Activated CD4-positive, alpha-beta T cell treated with anti-CD3 and anti-CD28 coated beads for 48 hours (primary cell): Measurements from ENCODE around the gene DPH1.
"Not testable (repeated sequence)": the region's sequence is repeated elsewhere in the genome, so short reads cannot be mapped to it uniquely, and the experiment has no call there.

Experiments used
- DNase-seq: peaks from one replicate; pipeline ENCODE4 v3.0.0-alpha.2; 2020

DPH1 gene

DNA sequence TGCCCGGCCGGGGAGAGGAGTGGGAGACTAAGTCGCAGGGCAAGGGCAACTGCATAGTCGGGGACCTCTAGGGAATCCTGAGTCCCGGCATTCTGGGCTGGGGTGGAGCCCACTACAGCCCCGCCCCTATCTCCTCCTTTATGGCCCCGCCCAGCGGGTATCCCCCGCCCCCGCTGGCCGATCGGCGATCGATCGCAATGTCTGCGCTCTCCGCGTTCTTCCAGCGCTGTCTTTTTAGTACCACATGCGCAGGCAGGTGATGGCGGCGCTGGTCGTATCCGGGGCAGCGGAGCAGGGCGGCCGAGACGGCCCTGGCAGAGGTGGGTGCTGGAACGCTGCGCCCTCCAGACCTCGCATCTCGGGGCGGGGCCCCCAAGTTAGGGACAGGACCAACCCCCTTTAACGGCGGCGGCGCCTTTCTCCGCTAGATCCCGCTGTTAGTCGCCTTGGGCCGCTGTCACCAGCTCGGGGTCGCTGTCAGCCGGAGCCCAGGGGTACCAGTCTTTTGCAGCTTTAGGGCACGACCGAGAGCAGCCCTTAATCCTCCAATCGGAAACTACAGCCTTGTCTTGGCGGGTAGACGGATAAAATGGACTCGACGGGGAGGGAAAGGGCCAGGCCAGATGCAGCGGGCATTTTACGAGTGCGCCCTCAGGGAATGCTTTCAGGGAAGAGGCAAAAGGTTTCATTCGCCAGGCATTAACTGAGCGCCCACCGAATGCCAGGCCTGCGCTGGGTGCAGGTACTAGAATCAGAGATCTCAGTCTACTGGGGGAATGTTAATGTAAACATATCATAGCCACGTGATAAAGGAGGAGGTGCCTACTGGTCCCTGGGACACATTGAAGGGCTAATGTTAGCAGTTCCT is at the start of gene DPH1:
TSS of gene DPH1 (plus strand) at position 243 of the 868 bp plus-strand sequence. CDS start at position 260, 17 bp downstream.
- DNase-seq = peak; percentile 93

DNA sequence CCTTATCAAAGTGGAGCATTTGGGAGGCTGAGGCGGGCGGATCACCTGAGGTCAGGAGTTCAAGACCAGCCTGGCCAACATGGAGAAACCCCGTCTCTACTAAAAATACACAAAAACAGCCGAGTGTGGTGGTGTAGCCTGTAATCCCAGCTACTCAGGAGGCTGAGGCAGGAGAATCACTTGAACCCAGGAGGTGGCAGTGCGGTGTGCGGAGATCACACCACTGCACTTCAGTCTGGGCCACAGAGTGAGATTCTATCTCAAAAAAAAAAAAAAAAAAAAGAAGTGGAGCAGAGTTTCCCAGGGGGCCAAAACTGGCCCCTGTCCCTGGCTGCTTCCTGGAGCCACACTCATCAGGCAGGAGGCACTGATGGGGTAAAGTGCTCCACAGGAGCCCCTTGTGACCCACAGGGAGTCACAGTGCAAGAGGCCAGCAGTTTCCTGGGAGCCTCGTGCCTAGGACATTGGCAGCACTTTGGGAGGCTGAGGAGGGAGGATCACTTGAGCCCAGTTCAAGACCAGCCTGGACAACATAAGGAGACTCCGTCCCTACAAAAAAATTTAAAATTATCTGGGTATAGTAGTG is 49.2 kb upstream of the DPH1 start:
- no peak for DNase-seq

DNA sequence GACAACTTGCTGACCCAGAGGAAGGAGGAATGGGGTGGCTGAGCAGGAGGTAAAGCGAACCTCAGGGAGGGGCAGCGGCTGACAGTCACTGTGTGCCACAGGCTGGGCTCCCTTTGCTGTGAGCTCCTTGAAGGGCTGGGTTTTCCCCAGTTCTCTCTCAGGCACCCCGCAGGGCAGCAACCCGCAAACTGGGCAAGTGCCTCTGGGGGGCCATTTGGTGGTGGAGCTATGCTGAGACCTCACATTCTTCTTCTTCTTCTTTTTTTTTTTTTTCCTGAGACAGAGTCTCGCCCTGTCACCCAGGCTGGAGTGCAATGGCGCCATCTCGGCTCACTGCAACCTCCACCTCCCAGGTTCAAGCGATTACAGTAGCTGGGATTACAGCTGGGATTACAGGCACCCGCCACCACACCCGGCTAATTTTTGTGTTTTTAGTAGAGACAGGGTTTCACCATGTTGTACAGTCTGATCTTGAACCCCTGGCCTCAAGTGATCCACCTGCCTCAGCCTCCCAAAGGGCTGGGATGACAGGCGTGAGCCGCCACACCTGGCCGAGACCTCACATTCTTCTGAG is 47.1 kb upstream of the DPH1 start:
- DNase-seq = not testable (repeated sequence)

DNA sequence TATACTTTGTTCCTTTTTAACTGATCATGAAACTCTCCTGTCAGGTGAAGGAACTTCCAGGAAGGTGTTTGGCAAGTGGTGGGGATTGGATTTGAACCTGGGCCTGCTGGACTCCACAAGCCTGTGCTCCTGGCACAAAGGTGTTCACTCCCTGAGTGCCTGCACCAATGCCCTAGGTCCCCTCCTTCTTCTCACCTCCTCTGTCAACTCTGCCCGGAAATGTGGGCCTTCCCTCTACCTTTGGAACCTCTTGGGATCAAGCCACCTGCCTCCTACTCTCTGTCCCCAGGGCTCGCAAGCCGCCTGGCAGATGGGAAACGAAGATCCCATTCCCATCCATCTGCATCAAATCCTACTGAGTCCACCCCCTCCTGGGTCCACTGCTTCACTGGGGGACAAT is 44.9 kb upstream of the DPH1 start:
- DNase-seq = no peak

DNA sequence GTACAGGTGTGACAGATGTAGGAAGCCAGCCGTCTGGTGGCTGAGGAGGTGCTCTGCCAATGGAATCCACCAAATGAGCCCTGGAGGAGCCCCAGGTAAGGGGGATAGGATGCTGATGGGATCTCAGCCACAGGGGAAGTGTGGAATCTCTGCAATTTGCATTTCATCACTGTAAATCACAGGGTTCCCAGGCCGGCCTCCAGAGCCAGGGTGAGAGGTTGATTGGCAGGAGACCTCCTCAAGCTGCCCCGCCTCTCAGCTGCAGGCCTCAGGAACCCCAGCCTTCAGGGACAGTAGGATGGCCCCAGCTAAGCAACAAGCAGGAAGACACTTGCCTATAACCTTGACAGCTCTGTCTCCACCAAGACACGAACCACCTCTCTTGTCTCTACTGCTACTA is 44.3 kb upstream of the DPH1 start:
- no peak for DNase-seq

DNA sequence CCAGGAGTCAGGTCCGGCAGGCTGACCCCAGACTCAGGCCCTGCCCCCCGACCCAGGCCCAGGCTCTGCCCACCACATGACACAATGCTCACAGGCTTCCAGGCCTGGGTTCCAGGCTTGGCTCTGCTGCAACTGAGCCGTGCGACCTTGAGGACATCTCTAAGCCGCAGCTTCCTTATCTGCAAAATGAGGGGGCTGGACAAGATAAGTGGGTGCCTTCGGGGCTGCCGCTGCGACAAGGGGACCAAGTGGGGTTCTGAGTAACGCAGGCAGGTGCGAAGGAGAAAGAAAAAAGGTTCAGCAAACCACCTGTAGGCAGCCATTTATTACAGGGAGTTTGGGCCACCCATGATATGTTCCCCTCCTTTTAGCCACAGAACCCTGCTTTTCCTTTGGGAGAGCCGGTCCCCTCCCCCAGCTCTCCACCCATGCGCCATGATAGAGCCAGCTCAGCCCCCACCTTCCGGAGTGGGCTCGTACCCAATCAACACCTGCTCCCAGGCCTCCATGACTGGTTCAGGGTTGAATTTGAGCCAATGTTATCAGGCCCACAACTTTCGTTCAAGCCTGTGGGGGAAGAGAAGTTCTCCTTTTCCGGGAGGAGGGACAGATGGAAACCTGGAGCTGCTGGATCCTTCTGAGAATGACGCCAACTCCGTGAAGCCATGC is 43.0 kb upstream of the DPH1 start:
- DNase-seq = no peak

DNA sequence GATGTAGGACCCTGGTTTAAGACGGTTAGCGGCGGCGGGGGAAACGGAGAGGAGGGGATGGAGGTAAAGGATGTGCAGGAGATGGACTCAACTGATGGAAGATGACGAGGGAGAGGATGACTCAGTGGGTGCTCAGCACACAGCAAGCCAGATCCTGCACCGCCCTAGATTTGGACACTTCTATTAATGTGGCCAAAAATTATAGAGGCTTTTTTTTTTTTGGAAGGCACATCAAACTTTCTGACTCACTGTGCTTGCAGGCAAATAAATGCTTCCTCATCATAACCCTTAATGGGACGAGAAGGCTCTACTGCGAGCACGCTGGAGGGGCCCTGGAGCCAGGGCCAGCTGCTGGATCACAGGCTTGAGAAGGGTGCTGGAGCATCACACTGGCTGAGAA is 40.8 kb upstream of the DPH1 start:
- DNase-seq = no peak

DNA sequence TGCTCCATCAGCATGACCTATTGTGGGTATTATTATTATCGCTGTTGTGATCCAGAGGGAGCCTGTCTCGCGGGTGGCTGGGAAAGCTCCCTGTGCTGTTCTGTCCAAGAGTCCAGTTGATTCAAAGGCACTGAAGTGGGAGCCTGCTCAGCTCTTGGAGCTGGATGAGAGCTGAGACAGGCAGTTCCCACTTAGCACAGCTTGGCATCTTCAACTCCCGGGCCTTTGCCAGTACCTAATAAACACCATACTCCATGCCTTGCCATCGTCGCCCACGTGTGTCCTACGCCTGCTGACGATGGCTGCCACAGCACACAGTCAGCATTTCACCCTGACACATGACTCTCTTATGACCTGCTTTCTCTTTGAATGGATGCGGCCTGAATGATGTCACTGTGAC is 37.4 kb upstream of the DPH1 start:
- no peak for DNase-seq

DNA sequence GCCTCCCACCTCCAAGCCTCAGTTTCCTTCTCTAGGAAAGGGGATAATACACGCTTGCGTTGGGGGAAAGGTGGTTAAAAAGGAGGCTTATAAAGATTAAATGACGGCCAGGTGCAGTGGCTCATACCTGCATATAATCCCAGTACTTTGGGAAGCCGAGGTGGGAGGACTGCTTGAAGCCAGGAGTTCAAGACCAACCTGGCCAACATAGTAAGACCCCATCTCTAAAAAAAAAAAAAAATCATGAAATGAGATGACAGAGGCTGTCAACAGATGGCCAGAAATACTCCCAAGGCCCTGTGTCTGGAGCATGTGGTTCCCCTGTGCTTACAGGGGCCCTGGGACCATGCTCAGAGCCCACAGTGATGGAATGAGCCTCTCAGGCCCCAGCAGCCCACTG is 35.2 kb upstream of the DPH1 start:
- DNase-seq = no peak

DNA sequence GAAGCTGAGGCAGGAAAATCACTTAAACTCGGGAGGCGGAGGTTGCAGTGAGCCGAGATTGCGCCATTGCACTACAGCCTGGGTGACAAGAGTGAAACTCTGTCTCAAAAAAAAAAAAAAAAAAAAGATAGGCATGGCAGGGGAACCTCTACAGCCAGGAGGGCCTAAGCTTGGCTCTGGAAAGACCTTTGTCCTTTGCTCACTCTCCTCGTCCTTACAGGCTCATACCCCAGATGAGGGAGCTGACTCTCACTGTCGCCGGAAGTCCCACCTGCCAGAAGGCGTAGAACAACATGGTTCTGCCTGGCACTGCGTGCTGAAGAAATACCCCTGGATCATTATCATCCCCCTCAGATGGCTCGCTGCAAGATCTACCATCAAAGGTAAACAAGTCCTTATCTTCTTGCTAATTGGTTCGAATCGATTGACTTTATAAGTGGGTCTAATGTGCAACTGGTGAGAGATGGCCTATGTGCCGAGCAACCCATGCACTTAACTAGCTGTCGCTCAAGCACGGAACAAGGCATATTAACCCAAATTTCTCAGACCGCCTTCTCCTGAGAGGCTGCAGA is 34.5 kb upstream of the DPH1 start:
- DNase-seq = no peak

DNA sequence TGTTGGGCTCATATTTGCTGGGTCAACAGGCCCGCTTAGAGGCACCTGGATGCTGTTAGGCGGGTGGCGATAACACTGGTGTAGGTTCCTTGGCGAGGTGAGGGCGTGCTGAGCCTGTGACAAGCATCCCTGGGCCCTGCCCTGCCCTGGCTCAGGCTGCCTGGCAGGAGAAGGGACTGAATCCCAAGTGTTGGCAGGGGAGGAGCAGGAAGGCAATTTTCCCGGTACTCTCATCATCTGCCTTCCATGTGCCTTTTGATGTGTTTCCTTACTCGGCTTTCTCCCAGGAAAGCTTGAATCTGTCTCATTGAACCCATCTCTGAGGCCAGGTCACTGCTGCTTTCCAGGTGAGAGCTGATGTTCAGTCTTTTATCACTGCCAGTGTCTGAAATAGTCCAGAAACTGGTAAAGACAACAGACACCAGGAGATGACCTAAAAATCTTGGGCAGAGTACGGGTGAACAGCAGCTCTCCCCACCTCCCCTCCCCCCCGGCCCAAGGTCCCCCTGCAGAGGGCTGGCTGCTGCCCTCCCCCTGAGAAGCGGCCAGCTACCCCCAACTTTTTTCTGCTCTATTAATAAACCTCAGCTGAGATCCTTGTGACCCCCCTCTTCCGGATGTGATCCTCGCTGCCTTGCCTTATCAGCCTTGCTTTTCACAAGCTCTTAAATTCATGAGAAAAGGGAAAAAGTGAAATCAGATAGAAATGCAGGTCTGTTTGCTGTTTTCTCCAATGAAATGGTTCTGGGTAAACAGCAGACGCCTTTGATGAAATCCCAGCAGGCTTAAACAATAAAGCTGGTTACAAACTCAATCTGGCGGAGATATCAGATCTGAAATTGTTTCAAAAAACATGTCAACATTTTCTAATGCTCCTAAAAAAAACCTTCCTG is 33.8 kb upstream of the DPH1 start:
- no peak for DNase-seq

DNA sequence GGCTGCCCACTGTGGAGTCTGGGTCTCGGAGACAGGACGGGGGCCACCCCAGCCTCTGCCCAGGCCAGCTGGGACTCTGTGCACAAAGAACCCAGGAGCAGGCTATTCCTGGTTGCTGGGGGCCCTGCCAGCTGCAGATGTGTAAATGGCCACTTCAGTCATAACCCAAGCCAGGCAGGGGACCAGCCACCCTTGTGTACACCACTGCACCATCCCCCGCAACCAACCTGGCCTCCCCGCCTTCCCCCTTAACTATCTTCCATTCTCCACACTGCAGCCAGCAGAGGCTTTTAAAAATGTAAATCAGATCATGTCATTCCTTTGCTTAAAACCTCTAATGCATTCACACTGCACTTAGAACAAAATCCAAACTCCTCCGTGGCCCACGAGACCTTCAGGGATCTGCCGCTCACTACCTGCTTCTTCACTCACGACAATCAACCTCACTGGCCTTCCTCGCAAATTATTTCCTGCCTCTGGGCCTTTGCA is 33.1 kb upstream of the DPH1 start:
- no peak for DNase-seq

DNA sequence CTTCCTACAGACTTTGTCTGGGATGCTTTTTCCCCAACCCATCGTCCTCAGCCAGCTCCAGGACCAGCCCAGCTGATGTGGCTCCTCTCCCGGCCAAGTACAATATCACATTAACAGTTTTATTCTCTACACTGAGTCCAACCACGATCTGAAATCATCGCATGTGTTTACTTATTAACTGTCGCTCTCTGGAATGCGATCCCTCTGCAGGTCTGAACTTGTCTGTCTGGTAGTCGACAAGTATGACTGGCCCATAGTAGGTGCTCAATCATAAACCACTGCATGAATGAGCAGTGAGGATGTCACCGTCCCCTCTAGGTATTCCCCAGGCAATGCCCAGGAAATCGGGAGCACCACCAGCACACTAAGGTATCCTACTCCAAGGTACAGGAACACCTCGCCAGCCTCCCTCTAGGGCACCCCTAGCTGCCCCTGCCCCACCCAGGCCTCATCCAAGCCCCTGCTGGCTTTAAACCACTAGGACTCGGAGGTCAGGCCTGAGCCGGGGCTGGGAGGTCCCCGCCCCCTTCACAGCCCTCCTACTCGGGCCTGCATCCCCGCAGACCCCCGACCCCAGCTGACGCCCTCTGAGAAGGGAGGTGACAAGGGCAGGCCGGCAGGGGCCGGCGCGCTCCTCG is 32.5 kb upstream of the DPH1 start:
- no peak for DNase-seq

DNA sequence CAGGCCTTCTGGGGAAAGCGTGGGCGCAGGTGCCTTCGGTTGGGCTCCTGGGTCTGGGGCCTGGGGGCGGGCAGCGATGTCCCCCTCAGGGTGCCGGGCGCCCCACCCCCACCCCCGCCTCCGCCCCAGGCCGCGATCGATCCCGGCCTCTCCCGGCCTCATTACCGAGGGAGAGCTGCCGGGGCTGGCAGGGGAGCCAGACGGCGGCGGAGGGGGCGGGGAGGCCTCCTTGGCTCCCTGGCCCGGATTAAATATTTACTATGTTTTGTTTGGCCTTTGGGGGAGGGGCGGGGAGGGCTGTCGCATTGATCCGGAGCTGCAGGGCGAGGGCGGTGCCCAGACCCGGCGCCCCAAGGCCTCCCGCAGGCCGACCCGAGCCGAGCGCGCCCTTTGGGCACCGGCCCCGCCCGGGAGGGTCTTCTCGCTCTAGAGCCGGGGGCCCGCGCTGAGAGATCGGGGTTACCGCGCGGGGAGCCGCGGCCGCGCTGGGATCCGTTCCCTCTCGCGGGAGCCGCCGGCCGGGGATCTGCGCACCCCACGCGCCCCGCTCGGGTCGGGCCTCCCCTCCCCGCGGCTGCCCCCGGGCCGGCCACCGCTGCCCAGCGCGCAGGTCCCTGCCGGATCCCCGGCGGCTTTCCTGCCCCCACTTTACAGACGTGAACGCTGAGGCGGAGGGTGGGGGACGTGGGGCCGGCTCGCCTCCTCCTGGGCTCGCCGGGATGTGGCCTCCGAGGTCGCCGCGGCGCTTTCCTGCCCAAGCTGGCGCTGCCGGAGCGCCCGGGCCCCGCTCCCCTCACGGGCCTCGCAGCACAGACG is 31.8 kb upstream of the DPH1 start:
- peak; percentile 22 for DNase-seq

DNA sequence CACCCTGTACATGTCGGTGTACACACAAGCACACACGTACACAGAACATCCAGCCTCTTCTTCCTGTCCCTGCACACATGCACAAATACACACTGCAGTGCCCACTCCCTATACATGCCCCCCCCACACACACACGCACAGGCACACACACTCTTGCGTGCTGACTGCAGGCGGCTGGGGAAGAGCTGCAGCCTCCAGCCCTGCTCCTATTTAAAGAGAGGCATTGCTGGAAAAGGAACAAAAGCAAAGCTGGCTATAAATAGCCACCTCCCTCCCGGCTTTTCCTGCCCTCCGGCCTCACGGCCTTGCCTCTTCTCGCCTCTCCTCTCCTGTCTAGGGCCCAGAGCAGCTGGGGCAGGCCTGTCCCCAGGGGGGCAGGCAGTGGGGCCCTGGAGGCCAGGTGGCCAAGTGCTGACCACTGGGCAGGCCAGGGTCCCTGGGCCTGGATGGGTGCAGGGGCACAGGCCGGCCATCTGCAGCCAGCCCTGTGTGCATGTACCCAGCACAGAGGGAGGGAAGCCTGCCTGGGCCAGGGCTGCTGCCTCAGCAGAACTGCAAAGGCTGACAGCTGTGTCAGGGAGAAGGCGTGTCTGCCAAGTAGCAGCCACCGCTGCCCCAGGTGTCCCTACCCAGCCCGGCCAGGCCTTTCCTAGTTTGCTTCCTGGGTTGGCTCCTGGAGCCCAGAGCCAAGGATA is 30.2 kb upstream of the DPH1 start:
- no peak for DNase-seq

DNA sequence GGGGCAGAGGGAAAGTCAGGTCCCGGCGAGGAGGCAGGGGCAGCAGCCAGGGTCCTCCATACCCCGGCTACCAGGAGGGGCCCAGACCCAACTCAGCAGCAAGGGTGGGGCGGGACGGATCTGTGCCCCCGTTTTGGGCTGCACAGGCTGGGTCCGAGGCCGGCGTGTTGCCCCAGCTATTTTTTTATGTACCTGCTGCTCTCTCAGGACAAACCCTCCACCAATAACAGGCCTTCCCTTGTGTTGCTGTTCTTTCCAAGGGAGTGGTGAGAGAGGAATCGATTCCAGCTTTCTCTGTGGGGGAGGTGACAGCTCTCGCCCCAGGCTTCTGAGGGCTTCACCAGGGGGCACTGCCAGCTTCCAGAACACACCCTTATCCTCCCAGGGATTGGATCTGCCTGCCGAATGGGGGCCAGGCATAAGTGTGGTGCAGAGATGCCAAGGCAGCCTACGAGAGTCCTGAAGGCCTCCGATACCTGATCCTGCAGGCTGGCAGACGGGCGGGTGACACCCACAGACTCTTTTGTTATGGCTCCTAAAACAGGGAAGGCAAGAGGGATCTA is 27.1 kb upstream of the DPH1 start:
- DNase-seq = no peak

DNA sequence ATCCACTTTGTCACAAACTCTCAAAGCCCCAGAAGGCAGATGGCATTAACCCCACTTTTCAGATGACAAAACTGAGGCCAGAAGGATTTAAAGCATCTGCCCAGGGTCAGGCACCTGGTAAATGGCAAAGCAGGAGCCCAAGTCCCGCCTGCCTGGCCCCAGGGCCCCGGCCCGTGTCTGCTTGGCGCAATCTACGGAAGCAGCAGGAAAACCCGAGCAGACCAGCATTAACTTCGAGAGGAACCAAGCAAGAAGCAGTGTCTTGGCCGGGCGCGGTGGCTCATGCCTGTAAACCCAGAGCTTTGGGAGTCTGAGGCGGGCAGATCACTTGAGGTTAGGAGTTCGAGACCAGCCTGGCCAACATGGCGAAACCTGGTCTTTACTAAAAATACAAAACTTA is 26.4 kb upstream of the DPH1 start:
- no peak for DNase-seq

DNA sequence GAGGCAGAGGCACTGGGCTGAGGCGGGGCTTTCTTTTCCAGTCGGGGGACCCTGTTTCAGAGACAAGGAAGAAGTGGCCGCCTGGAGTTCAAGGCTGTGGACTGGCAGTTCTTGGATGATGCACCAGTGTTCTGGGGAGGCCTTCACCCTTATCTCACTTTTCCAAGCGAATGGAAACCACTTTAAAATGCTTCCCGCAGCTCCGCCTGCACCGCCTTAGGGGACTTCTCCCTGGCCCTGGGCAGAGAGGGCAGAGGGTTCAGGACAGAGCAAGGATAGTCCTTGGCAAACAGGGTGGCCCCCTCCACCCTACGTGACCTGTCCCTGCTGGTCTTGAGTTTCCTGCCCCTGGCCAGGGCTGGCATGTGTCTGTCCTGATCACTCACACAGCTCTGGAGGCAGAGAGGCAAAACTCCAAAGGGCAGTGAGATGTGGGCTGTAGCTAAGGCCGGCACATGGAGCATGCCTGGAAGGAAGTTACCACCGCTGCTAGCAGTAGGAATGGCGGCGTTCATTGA is 25.5 kb upstream of the DPH1 start:
- DNase-seq = no peak

DNA sequence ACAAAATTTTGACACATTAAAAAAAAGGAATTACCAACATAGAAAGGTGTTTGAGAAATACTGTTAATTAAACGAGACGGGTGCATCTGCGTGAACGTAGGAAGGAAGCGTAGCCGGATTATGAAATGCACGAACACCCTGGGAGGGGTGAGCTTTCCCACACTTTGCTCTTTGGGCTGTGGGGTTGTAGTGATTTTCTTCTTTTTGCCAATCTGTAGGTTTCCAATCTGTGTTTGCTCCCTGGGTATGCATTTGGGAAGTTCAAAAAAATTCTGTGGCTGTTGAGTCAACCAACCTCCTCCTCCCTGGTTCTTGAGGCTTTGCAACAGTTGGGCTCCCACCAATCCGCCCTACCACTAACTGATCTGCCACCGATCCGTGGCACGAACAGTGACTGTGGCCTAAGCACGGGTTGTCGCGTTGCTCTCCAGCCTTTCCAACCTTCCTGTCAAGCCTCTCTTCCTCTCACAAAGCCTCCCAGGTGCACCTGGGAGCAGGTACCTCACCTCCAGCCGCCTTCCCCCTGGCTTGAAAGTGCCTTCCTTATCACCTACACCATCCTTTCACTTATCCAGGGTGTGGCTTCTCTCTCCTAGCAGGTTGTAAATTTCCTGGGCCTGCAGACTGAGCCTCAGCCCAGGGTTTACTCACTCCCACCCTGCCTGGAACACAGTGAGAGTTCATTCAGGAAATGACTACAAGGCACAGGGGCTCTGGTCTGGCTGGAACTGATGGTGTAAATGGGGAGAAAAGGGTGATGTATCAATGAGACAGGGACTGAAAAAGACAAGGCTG is 21.4 kb upstream of the DPH1 start:
- DNase-seq = no peak
